Measurements from ENCODE around the gene CACNA1I. TPM values are rescaled to one million over a fixed set of nuclear protein-coding genes. Genes with fewer than 3 reads are reported as not detected.

Gene CACNA1I
- total and polyA plus RNA-seq, 10 donors = 0.24 to 4.1 (median 1.1) TPM

DNA sequence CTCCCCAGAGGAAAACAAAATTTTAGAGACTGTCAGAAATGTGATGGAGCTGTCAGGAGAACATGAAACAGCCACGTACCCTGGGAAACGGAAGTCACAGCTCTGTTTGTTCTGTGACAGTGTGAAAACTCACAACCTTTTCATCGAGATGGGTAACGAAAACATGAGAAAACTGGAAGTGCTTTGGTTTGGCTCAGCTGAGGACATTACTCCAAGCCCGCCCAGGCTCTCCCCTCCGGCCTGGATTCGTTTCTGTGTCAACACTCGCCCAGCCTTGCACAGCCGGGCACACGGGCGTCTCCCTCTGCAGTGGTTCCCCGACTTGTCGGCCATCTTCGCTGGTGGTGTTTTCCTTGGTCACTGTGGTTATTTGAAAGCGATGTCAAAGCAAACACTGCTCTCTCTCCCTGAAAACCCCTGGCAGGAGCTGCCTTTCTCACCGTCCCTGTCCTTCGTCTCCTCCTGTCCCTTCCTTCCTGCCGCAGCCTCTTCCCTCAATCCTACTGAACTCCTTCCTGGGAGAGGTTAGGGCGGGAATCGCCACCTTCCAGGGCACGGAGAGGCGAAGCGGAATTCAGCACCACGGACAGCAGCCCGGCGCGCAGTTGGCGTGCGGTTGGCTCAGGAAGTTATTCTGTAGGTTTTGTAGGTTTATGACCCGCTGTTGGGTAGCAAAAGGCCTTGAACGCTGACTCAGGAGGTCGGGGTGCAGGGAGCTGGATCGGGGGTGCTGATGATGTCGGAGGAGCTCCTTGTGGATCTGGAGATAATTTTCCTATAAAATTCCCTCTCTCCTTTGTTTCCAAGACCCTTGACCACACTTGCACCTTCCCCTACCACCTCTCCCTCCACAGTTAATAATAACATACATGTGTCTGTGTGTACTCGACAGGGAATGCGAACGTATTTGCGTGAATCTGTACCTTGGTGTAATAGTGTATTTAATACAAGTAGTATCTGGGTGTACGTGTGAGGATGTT lies 24.9 kb upstream of the CACNA1I start:
- Histone ChIP-seq H3K4me3 (no peak overlapping the region), H3K36me3 (no peaks in the 10 kb centered on the region), H3K27ac (no peak overlapping the region), H3K4me1 (peaks cover 0 to 13% (median 0%) of the 10 kb centered on the region in 6 donors), H3K9me3 (no peaks in the 10 kb centered on the region), H3K27me3 (replicated peaks in 1 of 7) (peaks cover 0 to 84% (median 24%) of the 10 kb centered on the region in 7 donors)
- TF ChIP-seq POLR2A (IDR thresholded peaks at IDR 0.05) (no peak), POLR2AphosphoS5 (IDR thresholded peaks at IDR 0.05) (no peak)
- TF ChIP-seq, protein P1, sequence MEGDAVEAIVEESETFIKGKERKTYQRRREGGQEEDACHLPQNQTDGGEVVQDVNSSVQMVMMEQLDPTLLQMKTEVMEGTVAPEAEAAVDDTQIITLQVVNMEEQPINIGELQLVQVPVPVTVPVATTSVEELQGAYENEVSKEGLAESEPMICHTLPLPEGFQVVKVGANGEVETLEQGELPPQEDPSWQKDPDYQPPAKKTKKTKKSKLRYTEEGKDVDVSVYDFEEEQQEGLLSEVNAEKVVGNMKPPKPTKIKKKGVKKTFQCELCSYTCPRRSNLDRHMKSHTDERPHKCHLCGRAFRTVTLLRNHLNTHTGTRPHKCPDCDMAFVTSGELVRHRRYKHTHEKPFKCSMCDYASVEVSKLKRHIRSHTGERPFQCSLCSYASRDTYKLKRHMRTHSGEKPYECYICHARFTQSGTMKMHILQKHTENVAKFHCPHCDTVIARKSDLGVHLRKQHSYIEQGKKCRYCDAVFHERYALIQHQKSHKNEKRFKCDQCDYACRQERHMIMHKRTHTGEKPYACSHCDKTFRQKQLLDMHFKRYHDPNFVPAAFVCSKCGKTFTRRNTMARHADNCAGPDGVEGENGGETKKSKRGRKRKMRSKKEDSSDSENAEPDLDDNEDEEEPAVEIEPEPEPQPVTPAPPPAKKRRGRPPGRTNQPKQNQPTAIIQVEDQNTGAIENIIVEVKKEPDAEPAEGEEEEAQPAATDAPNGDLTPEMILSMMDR (IDR thresholded peaks at IDR 0.05 in 8 of 11, conservative IDR thresholded peaks at IDR 0.05 in 3 of 11) = no peak
- no peak for DNase-seq
- intact Hi-C loops (cut with DNase I; ENCODE audit: low total_unique reads) = no loop called here
- WGBS, 5 donors = 22 to 31% (median 26%) methylated on average over 39 of the region's 39 CpGs

DNA sequence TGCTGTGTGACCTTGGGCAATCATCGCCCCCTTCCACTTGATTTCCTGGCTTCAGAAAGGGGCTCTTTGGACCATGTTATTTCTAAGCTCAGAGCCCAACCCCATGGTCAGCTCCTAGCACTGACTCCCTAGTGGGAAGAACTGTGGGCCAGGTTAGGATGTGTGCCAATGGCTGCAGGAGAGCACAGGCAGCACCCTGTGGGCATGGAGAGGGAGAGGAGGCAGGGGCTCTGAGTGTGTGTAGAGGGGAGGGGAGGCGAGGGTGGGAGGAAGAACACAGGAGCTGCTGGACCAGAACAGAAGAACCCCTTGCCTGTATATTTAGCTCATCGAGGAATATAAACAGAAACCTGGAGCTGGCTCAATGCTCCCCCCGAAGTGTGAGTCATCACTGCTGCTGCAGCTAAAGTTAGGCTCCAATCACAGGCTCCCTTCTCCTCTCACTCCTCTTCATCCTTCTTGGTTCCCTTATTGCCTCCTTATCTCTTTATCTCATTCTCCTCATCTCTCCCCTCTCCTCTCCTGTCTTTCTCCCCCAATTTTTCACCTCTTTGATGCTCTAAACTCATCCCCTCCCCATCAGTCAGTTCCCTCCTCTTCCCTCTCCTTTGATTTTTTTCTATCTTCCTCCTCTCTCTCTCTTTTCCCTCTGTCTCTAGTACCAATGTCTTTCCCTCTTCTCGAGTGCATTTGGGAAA lies 23.5 kb upstream of the CACNA1I start:
- H3K36me3 ChIP-seq = no peaks in the 10 kb centered on the region
- peaks cover 0 to 13% (median 0%) of the 10 kb centered on the region in 6 donors for H3K4me1 ChIP-seq
- TF ChIP-seq POLR2AphosphoS5 (IDR thresholded peaks at IDR 0.05) (no peak), POLR2A (IDR thresholded peaks at IDR 0.05) (no peak)
- WGBS, 5 donors = 52 to 60% (median 59%) methylated on average over 5 of the region's 5 CpGs
- no peak overlapping the region for H3K27ac ChIP-seq
- DNase-seq = no peak
- no peaks in the 10 kb centered on the region for H3K9me3 ChIP-seq
- no peak overlapping the region for H3K4me3 ChIP-seq
- H3K27me3 ChIP-seq (replicated peaks in 1 of 7) = peaks cover 0 to 97% (median 24%) of the 10 kb centered on the region in 7 donors
- intact Hi-C loops (cut with DNase I; ENCODE audit: low total_unique reads) = no loop called here

DNA sequence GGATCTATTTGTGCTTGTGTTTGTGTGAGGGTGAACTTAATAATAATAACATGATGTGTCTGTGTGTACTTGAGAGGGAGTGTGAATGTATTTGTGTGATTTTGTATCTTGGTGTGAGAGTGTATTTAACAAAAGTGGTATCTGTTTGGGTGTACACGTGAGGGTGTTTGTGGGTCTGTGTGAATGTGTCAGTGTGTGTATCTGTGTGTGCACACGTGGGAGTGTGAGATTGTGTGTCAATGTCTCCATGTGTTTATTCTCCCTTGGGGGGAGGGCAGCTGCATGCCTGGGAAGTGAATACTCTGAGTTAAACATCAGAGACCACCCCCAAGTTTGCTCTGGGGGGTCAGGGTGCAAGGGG lies 23.0 kb upstream of the CACNA1I start:
- Histone ChIP-seq H3K4me1 (peaks cover 0 to 13% (median 0%) of the 10 kb centered on the region in 6 donors), H3K36me3 (no peaks in the 10 kb centered on the region), H3K4me3 (no peak overlapping the region), H3K27me3 (replicated peaks in 1 of 7) (peaks cover 0 to 97% (median 24%) of the 10 kb centered on the region in 7 donors), H3K9me3 (no peaks in the 10 kb centered on the region), H3K27ac (no peak overlapping the region)
- DNase-seq = no peak
- intact Hi-C loops (cut with DNase I; ENCODE audit: low total_unique reads) = no loop called here
- WGBS, 5 donors = 37 to 55% (median 43%) methylated on average over 2 of the region's 2 CpGs
- no peak for TF ChIP-seq POLR2AphosphoS5 (IDR thresholded peaks at IDR 0.05)
- TF ChIP-seq, protein P1 (IDR thresholded peaks at IDR 0.05 in 8 of 11, conservative IDR thresholded peaks at IDR 0.05 in 3 of 11) = no peak
- no peak for TF ChIP-seq POLR2A (IDR thresholded peaks at IDR 0.05)

DNA sequence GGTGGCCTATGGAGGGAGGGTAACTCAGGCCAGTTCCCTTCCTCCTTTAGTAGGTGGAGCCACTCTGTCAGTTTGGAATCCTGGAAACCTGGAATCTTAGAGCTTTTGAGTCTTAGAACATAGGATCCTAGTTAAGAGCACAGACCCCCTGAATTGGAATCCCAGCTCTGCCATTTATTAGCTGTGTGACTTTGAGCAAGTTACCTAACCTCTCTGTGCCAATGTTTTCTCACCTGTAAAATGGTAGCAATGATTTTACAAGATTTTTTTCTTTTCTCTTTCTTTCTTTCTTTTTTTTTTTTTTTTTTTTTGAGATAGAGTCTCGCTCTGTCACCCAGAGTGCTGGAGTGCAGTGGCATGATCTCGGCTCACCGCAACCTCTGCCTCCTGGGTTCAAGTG lies 17.1 kb upstream of the CACNA1I start:
- no peak for DNase-seq
- no peaks in the 10 kb centered on the region for H3K36me3 ChIP-seq
- no peaks in the 10 kb centered on the region for H3K9me3 ChIP-seq
- intact Hi-C loops (cut with DNase I; ENCODE audit: low total_unique reads) = no loop called here
- no peak overlapping the region for H3K4me3 ChIP-seq
- WGBS, 5 donors = 67 to 95% (median 91%) methylated on average over 3 of the region's 3 CpGs
- peaks cover 2 to 99% (median 31%) of the 10 kb centered on the region in 7 donors for H3K27me3 ChIP-seq (replicated peaks in 1 of 7)
- no peak overlapping the region for H3K27ac ChIP-seq
- peaks cover 0 to 14% (median 7%) of the 10 kb centered on the region in 6 donors for H3K4me1 ChIP-seq
- TF ChIP-seq POLR2A (IDR thresholded peaks at IDR 0.05) = no peak
- TF ChIP-seq, protein P1 (IDR thresholded peaks at IDR 0.05 in 8 of 11, conservative IDR thresholded peaks at IDR 0.05 in 3 of 11) = no peak
- TF ChIP-seq POLR2AphosphoS5 (IDR thresholded peaks at IDR 0.05) = no peak

Measured in spleen (tissue), 11 donors.